Cardiac septum (tissue), 1 donor: Measurements from ENCODE around the gene FCN2. TPM values are rescaled to one million over a fixed set of nuclear protein-coding genes. Genes with fewer than 3 reads are reported as not detected.

Experiments
- DNase-seq: peaks from one replicate; pipeline ENCODE4 v3.0.0-alpha.2; 2020; ENCODE audit warnings: low spot score
- intact Hi-C: fragments of 100-400 bp; cut with DNase I; formaldehyde crosslinking; loops from one replicate; pipeline ENCODE4 v1.14.0; 2022
- total RNA-seq: library from RNA; stranded (reverse); fragmentation: NEBNext Ultra II Directional; extraction: Animal tissue kit (Norgen Biotek cat#: 25700); gene quantifications from one replicate; pipeline ENCODE4 v1.2.1, GENCODE V29; 2021
- donor health status: DM: no; HTN: no; CAD: no.

FCN2 gene
- total RNA-seq, 1 donor from 2014 or later, result not detected

DNA sequence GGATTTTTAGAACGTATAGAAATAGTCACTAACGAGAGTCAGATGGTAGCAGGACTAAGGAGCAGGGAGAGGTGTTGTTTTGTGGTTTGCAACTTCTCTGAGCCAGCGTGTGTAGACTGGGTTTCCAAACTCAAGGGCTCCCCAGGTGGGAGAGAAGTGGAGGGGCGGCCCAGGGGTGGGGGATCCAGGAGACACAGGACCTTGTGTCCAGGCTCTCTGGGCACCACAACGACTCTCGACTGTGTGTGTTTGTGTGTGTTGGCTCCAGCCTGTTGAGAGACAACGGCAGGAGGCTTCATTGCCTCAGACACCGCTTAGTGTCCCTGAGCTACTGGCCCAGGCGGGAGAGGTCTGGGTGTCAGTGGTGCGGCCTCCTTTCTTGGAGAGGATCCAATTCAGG, 38.0 kb downstream of the FCN2 start:
- DNase-seq, result peak; percentile 69

DNA sequence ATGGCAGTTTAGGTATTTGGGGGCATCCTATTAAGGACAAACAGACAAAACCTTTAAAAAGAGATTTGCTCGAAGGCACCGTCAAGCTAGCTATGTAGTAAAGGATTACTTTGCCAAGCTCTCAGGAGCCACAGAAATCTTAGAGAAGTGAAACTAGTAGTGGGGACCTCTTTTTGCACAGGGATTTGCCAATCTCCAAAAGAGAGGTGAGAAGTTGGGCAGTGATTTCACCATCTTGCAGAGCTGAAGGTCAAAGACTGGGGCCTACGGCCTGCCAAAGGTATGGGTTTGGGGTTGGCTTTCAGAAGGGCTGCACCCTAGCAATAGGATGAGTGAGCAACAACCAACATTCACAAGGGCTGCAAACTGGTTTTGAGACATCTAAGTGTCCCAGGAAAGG, 38.7 kb downstream of the FCN2 start:
- intact Hi-C loops, result no loop called here
- DNase-seq, result peak; percentile 19

More for the DNA sequence above, 38.0 kb downstream of the FCN2 start:
- intact Hi-C loops, result no loop called here

DNA sequence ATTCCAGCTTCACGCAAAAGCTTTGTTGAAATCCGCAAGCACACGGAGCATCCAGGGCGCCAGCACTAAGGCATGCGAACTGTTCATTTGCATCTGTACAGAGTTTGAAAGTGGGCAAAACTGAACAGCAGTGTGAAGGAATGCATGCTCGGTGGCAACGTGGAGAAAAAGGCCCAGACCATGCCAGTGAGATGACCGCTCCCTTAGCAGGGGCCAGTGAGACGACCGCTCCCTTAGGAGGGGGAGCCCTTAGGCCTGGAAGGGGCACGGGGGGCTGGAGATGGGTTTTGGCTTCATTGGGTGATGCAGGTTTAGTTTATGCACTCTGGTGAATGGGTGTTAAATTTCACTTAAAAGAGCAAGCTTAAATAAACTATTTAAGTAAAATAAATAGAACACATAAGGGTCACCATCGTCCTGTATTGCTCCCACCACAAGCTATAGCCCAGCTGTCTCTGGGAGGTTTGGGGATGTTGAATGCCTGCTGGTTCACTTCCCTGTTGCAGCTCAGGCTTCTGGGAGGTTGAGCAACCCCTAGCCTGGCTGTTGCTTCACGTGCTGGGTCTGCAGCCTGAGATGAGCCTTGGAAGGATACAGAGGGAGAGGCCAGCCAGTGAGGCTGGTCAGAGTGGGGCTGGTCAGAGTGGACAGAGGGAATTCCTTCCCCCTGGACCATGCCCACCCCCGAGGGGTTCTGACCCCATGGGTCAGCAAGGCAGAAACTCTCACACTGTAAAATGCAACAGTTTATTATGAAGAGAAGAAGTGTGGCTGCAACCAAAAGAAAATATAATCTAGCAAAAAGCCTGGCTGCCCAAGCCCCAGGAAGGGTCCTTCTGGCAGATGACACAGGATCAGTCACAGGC, 41.7 kb downstream of the FCN2 start:
- peak; percentile 90 for DNase-seq
- intact Hi-C loops, result no loop called here

DNA sequence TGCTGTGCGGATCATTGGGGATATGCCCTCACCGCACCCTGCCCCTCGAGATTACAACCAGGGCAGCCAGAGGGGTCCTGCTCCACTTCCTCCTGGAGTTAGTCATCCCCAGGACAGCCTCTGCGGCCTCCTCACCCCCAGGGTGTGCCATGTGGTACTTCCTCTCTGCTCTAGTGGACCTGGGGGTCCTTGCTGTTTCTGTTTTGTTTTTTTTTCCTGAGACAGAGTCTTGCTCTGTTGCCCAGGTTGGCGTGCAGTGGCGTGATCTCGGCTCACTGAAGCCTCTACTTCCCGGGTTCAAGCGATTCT, 42.3 kb downstream of the FCN2 start:
- peak; percentile 59 for DNase-seq
- intact Hi-C loops, result no loop called here

DNA sequence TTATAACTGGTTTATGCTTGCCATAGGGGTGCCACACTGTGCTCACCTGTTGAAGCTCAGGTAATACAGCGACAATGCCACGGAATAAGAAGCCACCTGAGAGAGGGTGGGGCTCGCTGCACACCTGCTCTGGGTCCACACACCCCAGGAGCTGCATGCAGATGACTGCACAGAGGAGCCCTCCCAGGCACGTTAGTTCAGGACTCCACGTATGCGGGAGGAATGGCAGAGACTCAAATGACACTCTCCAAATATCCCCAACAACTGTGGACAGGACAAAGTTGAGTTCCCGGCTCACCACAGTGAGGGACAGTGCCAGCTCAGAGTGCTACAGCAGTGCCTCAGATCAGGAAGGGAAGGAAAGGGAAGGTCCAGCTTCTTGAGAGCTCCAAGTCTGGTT, 42.9 kb downstream of the FCN2 start:
- intact Hi-C loops, result no loop called here
- peak; percentile 19 for DNase-seq

DNA sequence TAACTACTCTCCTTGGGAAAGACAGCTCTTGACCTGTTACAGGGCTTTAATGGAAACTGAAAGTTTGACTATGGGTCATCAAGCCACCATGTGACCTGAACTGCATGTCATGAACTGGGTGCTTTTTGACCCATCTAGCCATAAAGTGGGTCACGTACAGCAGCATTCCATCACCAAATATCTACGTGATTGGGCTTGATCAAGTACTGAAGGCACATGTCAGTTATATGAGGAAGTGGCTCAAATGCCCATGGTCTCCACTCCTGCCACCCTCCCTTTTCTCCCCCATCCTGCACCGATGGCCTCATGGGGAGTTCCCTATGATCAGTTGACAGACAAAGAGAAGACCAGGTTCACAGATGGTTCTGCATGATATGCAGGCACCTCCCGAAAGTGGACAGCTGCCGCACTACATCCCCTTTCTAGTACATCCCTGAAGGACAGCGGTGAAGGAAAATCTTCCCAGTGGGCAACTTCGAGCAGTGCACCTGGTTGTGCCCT, 44.5 kb downstream of the FCN2 start:
- intact Hi-C loops, result no loop called here
- peak; percentile 22 for DNase-seq

DNA sequence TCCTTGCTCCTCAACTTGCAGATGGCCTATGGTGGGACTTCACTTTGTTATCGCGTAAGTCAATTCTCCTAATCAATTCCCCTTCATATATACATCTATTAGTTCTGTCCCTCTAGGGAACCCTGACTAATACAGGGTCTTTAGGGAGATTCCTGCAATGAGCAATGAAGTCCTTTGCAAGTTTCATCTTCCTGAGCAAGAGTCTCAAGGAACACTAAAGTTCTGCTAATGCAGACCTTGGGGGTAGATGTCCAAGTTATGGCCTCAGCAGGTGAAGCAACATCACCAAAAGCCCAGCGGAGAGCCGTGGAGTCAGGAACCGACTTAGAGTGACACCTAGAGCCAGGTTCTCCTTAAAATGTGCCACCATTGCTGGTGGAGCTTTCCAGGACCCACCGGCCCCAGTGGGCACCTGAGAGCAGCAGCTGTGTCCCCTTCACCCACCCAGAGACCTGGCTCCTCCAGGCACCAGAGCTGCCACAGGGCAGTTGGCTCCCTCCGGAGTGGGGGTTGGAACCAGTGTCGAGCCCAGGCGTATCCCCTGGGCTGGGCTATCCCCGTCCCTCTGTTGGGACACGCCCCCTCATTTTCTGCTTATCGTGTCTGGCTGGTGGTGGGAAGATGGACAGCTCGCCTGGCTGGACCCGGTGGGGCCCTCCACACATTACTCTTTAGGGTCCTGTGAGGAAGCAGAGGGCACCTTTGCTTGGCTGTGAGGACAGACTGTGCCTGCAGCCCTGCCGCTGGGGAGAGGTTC, 48.0 kb downstream of the FCN2 start:
- intact Hi-C loops, result no loop called here
- DNase-seq, result no peak

DNA sequence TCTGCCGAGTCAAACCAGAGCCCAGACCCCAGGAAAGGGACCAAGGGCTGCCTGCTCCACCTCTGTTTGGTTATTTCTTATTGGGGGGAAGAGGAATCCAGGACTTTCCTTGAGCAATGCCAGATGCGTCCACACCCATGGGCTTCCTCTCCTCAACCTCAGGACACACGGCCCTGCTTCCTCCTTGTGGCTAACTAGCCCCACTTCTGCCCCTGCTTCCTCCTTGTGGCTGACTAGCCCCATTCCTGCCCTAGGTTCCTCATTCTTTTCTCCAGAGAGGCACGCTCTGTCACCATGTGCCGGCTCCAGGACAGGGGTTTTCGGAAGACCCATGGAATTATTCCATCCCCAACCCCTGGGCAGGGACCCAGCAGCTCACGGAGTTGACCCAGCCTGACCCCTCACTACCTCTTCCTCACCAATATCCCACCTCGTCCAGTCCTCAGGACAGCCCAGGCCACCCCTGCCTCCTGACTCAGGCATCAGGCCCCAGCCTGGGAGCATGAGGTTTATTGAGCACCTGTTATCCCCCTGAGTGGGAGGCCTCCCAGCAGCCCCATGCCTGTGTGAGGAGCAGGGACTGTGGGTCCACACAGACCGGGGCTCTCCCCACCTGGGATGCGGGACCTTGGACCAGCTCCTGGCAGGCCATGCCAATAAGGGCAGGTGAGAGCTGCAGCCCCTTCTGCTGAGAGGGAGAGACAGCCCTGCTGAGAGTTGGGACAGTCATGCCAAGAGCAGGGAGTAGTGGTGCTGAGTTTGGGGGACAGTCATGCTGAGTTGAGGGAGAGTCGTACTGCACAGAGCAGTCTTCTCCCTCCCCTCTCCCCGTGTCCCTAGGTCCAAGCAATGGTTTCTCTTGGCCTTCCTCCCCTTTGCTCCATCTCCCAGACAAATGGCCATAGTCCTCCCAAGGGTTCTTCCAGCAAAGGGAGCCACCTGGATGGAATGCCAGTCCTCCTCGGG, 48.9 kb downstream of the FCN2 start:
- DNase-seq, result peak; percentile 90
- intact Hi-C loops, result no loop called here

DNA sequence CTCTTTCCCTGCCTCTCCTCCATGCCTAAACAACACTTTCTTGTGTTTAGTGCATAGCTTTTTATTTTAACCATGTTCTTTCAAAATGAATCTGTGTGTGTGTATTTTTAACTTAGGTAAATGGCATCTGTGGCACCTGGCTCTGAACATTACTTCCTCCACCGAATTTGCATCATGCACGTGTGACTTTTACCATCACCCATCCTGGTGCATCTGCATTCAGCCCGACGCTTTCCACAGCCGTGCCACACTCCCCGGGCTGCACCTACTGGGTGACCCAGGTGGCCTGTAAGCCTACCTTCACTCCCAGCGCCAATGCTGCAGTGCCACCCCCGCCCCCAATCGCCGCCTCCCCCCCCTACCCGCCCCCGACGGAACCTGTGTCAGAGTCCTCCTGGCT, 49.8 kb downstream of the FCN2 start:
- intact Hi-C loops, result no loop called here
- no peak for DNase-seq

DNA sequence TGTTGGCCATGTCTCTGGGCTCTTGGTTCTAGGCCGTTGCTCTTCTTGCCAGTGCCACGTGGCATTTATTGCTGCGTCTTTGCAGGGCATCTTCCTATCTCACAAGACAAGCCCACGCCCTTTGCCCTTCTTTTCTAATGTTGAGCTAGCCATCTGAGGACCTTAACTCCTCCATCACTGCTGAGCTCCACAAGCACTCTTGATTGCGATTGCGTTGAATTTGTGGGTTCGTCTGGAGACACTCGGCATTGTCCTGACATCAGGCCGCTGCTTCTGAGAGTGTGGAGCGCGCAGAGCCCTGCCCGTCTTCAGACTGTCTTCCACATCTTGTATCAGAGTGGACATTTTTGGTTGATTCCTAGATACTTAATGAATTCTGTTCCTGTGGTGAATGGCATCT, 51.6 kb downstream of the FCN2 start:
- no peak for DNase-seq
- intact Hi-C loops, result no loop called here

DNA sequence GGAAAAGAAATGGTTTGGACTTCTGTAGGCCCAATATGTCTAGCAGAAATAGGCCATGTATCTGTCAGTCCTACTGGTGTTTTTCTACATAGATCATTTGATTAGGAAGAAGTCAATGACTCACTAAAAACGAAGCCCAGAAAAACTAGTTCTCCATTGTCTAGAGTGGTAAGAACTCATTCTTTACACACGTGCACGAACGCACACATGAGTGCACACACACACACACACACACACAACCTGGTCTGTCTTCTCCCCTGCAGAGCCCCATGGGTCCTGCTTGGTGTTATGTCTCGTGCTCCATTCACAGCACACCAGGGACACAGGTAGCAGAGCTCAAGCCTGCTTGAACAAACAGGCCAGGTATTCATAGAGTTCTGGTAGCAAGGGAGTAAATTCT, 52.0 kb downstream of the FCN2 start:
- intact Hi-C loops, result no loop called here
- no peak for DNase-seq

DNA sequence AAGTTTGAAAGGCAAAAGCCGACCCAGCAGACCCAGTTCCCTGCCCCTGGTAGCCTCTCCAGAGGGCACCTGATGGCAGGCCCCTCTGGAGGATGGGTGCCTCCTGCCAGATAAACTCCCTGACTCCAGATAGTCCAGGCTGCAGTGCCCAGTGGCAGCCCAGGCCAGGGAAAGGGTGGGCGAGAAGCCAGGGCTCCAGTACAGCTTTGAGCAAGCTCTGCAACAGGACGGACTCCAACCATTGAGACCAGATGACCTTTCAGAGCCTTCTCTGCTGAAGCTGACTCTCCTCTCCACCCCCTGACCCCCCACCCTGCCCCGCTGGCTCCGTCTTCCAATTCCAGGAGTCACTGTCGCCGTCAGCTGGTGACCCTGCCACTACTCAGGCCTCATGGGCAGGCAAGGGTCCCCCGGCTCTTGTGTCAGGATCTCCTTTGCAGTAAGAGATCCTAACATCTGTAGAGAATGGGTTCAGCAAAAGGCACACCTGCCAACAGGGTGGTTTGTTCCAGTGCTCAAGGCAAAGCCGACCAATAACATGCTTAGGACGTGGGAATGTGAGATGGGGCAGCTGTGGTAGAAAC, 52.6 kb downstream of the FCN2 start:
- intact Hi-C loops, result no loop called here
- DNase-seq, result no peak

DNA sequence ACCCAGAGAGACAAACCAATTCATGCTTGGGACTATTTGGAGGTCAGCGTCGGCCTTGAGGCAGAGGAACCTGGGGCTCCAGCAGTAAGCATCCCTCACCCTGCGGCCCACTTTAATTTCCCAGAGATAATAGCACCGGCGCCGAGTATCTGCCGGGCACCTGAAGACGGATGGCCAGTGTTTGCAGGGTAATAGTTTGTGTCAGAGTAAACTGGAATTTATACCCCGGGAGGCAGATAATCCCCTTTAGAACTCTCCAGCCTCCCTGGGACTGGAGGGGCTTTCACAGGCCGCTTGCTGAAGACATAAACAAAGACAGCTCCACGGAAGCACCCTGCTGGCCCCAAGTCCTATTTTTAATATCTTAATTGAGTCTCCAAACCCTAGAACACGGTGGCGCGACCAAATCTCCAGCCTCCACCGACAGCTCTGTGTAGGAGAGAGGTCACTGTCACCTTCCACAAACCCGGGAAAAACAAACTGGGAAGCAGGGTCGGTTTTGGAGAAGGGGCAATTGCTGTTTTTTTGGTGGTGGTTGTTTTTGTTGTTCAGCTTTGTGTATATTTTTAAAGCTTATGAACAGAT, 54.5 kb downstream of the FCN2 start:
- intact Hi-C loops, result no loop called here
- no peak for DNase-seq

DNA sequence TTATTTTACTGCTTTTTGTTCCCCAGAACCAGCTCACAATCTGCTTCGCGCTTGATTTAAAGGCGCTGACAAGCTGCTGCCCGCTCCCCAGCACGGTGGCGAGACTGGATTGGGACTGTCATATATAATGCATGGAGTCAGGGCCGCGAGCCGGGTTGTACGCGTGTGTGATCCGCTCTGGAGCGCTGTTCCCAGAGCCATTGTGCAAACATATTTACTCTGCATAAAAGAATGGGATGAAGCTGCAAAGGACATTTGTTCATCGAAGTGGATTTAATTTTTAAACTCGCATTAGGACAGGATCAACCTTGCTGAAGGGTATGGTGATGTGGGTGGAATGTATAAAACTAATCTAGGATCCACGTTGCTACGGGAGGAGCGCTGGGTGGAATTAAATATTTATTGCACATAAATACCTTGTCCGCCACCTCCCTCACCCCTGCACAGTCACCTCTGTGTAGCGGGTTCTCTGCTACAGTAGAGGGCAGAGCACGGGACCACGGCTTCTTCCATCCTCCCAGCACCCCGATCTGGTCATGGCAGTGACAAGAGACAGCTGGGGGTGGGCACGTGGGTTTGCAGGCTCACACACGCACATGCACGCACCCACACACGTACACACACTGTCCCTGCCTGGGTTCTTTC, 55.2 kb downstream of the FCN2 start:
- intact Hi-C loops, result no loop called here

DNA sequence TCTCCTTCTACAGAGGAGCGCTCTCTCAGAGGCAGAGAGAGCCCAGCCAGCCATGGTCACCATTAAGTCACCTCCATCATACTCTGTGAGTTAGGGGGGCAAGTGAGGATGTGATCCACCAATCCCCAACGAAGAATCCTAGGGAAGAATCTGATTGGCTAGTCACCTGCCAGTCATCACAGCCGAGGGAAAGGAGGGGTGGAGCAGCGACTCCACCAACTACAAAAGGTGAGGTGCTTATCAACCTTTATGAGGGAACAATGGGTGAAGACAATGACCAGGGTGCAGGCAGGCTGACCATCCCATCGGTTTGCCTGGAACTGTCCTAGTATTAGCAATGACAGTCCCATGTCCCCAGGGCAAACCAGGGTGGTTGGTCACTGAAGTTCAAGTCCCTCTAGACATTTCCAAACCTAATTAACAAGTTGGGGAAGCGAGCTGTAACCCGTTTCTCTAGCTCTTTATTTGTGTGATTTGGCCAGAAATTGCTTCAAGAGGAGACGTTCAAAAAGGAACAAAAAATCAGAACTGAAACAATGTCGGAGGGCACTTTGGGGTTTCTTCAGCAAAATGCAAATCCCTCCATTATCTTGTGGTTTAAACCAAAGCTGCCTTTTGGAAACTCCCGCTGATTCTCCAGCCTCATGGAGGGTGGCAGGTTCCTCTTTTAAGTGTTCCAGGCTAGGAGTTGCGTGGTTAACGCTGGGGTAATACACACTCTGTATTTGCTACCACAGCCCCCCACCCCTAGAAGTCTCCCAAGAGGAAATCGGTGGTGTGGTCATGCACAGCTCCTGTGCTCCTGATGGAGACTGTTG, 55.9 kb downstream of the FCN2 start:
- intact Hi-C loops, result no loop called here
- DNase-seq, result no peak

More for the DNA sequence above, 55.2 kb downstream of the FCN2 start:
- DNase-seq, result no peak
